Measurements from ENCODE around the gene PATE1. TPM values are rescaled to one million over a fixed set of nuclear protein-coding genes. Genes with fewer than 3 reads are reported as not detected.

Gene PATE1
- total RNA-seq, 2 experiments from 2014 or later = not detected

DNA sequence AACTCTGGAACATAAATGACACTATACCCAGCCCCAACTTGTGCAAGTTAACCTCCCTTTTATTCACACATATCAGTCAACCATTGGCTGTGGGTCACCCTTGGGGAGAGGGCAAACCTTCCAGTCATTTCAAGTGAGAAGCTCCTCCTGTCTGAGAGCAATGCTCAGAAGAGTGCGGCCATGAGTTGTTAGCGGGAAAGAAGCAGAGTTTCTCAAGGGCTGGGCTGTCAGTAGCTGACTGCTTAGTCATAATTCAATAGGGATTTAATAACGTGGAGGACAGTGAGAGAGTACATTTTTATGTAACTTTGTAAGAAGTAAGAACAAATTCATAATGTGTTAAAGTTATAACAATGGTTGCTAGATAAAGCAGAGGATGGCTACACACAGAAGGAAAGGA, 27.4 kb downstream of the PATE1 start:
- Histone ChIP-seq H3K4me2 (ENCODE audit: low read length) (no peak overlapping the region), H3K9me2 (ENCODE audit: insufficient read depth, low read length) (no peaks in the 10 kb centered on the region), H2AFZ (ENCODE audit: low read length) (no peak overlapping the region), H3K79me2 (ENCODE audit: insufficient read depth, low read depth, low read length) (no peaks in the 10 kb centered on the region), H3K4me3 (ENCODE audit: low read depth, low read length, poor library complexity, severe bottlenecking) (no peak overlapping the region), H3K27ac (ENCODE audit: low read depth, low read length, poor library complexity, severe bottlenecking) (no peak overlapping the region), H3K4me1 (ENCODE audit: insufficient read depth, low read length, poor library complexity, severe bottlenecking) (no peaks in the 10 kb centered on the region), H3K36me3 (ENCODE audit: insufficient read depth, low read length) (no peaks in the 10 kb centered on the region), H4K20me1 (ENCODE audit: insufficient read depth, low read length) (no peaks in the 10 kb centered on the region), H3K9me3 (ENCODE audit: low read length) (no peaks in the 10 kb centered on the region)
- ChIA-PET POLR2A (no interaction called here), CTCF (ENCODE audit: unreplicated experiment) (no interaction called here)
- BruUV-seq (replicated peaks) = no TSS peak
- intact Hi-C loops (cut with micrococcal nuclease; ENCODE audit: unreplicated experiment) = no loop called here
- no peak for TF ChIP-seq EZH2phosphoT487 (IDR thresholded peaks at IDR 0.05; ENCODE audit: borderline replicate concordance, low read depth, low read length)
- TF ChIP-seq, protein P1, sequence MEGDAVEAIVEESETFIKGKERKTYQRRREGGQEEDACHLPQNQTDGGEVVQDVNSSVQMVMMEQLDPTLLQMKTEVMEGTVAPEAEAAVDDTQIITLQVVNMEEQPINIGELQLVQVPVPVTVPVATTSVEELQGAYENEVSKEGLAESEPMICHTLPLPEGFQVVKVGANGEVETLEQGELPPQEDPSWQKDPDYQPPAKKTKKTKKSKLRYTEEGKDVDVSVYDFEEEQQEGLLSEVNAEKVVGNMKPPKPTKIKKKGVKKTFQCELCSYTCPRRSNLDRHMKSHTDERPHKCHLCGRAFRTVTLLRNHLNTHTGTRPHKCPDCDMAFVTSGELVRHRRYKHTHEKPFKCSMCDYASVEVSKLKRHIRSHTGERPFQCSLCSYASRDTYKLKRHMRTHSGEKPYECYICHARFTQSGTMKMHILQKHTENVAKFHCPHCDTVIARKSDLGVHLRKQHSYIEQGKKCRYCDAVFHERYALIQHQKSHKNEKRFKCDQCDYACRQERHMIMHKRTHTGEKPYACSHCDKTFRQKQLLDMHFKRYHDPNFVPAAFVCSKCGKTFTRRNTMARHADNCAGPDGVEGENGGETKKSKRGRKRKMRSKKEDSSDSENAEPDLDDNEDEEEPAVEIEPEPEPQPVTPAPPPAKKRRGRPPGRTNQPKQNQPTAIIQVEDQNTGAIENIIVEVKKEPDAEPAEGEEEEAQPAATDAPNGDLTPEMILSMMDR (conservative IDR thresholded peaks at IDR 0.05; ENCODE audit: low read length) = no peak
- DNase-seq (ENCODE audit: low spot score) = no peak

DNA sequence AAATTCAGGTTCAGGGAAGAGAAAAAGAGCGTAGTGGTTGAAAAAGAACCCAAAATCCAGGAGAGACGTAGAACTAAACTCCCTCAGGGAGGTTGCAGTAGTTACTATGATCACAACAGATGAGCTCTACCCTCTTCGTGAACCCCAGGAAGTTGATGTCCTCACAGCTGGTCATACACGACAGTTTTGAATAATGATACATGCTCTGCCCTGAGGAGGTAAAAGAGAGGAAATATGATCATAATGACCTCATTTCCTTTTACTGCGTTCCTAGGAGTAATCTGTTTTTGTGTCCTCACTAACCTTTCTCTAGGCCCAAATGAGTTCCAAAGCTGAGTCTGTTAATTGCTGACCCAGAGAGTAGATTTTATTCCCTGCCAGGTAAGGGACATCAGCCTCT, 31.2 kb downstream of the PATE1 start:
- TF ChIP-seq EZH2phosphoT487 (IDR thresholded peaks at IDR 0.05; ENCODE audit: borderline replicate concordance, low read depth, low read length) = no peak
- TF ChIP-seq, protein P1 (conservative IDR thresholded peaks at IDR 0.05; ENCODE audit: low read length) = no peak
- Histone ChIP-seq H3K4me3 (ENCODE audit: low read depth, low read length, poor library complexity, severe bottlenecking) (no peak overlapping the region), H3K36me3 (ENCODE audit: insufficient read depth, low read length) (no peaks in the 10 kb centered on the region), H3K9me2 (ENCODE audit: insufficient read depth, low read length) (no peaks in the 10 kb centered on the region), H3K4me1 (ENCODE audit: insufficient read depth, low read length, poor library complexity, severe bottlenecking) (no peaks in the 10 kb centered on the region), H3K79me2 (ENCODE audit: insufficient read depth, low read depth, low read length) (no peaks in the 10 kb centered on the region), H3K9me3 (ENCODE audit: low read length) (no peaks in the 10 kb centered on the region), H2AFZ (ENCODE audit: low read length) (no peak overlapping the region), H4K20me1 (ENCODE audit: insufficient read depth, low read length) (no peaks in the 10 kb centered on the region), H3K4me2 (ENCODE audit: low read length) (no peak overlapping the region), H3K27ac (ENCODE audit: low read depth, low read length, poor library complexity, severe bottlenecking) (no peak overlapping the region)
- ChIA-PET CTCF (ENCODE audit: unreplicated experiment) (no interaction called here), POLR2A (interaction anchor here (0.9 kb wide), 1 partner anchor 19 kb away, joined by 3 read pairs; no protein-coding TSS in a partner anchor)
- no TSS peak for BruUV-seq (replicated peaks)
- intact Hi-C loops (cut with micrococcal nuclease; ENCODE audit: unreplicated experiment) = no loop called here
- DNase-seq (ENCODE audit: low spot score) = no peak

DNA sequence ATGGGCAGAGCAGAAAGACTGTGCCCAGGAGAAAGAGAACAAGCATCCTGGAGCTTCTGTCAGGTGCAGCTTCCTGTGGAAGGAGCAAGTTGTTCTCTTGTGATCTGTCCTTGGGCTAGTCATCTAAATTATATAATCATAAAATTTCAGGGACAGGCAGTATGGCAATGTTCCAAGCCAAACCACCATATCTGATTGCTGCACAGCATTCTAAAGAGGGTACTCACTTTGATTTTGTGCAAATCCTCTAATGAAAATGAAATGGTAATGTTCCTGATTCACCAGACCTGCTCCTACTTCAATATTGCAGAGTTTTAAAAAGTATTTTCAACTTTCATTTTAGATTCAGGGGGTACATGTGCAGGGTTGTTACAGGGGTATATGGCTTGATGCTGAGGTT, 32.6 kb downstream of the PATE1 start, which contains the start of gene PATE2:
Gene PATE2, minus strand, starts transcription at position 101 of the 400 bp plus-strand sequence. Its CDS starts 55 bp downstream, at position 46.
- no peak for DNase-seq (ENCODE audit: low spot score)
- Histone ChIP-seq H3K4me1 (ENCODE audit: insufficient read depth, low read length, poor library complexity, severe bottlenecking) (no peaks in the 10 kb centered on the region), H3K79me2 (ENCODE audit: insufficient read depth, low read depth, low read length) (no peaks in the 10 kb centered on the region), H3K9me2 (ENCODE audit: insufficient read depth, low read length) (no peaks in the 10 kb centered on the region), H3K9me3 (ENCODE audit: low read length) (no peaks in the 10 kb centered on the region), H4K20me1 (ENCODE audit: insufficient read depth, low read length) (no peaks in the 10 kb centered on the region), H3K4me3 (ENCODE audit: low read depth, low read length, poor library complexity, severe bottlenecking) (no peak within 1 kb of the TSS), H3K4me2 (ENCODE audit: low read length) (no peak within 1 kb of the TSS), H3K36me3 (ENCODE audit: insufficient read depth, low read length) (no peaks in the 10 kb centered on the region), H3K27ac (ENCODE audit: low read depth, low read length, poor library complexity, severe bottlenecking) (no peak within 1 kb of the TSS), H2AFZ (ENCODE audit: low read length) (no peak within 1 kb of the TSS)
- POLR2A ChIA-PET = no interaction called here
- intact Hi-C loops (cut with micrococcal nuclease; ENCODE audit: unreplicated experiment) = no loop called here
- CTCF ChIA-PET (ENCODE audit: unreplicated experiment) = no interaction called here
- TF ChIP-seq, protein P1 (conservative IDR thresholded peaks at IDR 0.05; ENCODE audit: low read length) = no peak
- TF ChIP-seq EZH2phosphoT487 (IDR thresholded peaks at IDR 0.05; ENCODE audit: borderline replicate concordance, low read depth, low read length) = no peak
- no TSS peak for BruUV-seq (replicated peaks)

Data from OCI-LY7 (cell line).